Stimulated activated CD4-positive, alpha-beta T cell treated with anti-CD3 and anti-CD28 coated beads, TNF-alpha, amount 100 ng/mL, for 48 hours (primary cell): Measurements from ENCODE around the gene CNOT4.

Experiments
- DNase-seq, 3 donors: peaks; one replicate each; pipeline ENCODE4 v3.0.0-alpha.2; 2020; ENCODE audit warnings: low read depth in 3 of 3

The CNOT4 gene, protein sequence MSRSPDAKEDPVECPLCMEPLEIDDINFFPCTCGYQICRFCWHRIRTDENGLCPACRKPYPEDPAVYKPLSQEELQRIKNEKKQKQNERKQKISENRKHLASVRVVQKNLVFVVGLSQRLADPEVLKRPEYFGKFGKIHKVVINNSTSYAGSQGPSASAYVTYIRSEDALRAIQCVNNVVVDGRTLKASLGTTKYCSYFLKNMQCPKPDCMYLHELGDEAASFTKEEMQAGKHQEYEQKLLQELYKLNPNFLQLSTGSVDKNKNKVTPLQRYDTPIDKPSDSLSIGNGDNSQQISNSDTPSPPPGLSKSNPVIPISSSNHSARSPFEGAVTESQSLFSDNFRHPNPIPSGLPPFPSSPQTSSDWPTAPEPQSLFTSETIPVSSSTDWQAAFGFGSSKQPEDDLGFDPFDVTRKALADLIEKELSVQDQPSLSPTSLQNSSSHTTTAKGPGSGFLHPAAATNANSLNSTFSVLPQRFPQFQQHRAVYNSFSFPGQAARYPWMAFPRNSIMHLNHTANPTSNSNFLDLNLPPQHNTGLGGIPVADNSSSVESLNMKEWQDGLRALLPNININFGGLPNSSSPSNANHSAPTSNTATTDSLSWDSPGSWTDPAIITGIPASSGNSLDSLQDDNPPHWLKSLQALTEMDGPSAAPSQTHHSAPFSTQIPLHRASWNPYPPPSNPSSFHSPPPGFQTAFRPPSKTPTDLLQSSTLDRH

DNA sequence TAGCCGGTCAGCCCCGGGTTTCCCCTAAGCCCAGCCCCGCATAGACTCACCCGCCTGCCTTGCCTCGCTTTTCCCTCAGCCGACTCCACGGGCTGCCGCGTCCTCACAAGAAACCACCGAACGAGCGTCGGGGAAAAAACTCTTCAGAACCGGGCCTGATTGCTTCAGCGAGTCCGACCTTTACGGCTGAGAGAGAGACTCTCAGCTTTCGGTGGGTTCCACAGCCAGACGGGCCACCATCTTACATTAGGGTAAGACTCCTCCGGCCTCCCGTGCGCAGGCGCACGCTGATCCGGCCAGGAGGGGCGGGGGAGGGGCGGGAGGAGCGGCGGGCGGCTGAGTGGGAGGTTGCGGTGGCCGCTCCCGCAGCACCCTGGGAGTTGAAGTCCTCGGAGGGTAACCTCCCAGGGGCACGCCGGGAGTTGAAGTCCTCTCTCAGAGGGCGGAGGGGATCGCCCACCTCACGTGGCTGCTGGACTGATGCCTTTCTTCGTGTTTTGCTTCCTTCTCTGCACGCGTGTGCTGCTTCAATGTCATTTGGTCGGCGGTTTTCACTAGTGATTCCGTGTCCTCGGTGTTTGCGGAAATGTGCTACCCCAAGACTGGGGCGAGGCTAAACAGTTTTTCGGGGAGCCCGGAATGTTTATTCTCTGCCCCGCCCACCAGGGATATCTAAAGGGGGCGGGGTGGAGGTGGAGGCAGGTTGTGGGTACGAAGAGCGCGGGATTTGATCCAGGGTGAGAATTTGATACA lies at the start of gene CNOT4:
CNOT4 (minus strand) TSS at position 264 of the 753 bp plus-strand sequence. CDS start 71,771 bp downstream, outside the sequence.
- DNase-seq = peak; percentile 93 to 96 (median 95)

DNA sequence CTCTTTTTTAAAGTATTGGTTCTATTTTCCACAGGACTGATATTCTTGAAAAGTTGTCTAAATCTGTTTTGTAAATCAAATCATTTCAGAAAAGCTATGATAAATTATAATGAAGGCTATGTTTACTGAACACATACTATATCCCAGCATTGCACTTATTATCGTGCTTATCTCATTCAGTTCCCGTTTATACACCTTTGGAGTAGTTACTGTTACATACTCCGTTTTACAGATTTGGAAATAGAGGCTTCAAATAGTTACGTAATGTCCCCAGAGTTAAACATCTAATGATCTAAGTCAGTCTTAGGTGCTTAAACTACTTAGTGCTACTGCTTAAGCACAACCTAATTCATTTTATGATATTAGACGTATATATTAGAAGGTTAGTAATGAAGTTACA lies 49.0 kb upstream of the CNOT4 start:
- no peak for DNase-seq

DNA sequence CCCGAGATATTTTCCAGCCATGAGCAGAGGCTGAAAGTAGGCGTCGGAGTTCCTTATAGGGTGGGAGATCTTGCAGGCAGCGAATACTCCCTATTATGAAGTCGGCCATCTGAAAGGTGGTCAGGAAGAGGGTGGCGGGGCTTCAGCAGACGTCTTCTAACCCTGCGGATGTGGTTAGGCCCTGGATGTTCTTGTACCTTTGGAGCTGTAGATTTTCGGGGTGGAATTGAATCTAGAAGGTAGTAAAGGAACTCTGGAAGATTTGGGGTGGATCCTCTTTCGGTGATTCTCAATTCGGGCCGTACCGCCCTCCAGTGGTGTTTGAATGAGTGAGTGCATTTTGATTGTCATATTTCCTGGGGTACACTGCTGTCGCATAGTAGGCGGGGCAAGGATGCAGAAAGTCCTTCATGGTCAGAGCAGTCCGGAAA lies 48.5 kb upstream of the CNOT4 start:
- peak; percentile 27 to 51 (median 49) for DNase-seq

DNA sequence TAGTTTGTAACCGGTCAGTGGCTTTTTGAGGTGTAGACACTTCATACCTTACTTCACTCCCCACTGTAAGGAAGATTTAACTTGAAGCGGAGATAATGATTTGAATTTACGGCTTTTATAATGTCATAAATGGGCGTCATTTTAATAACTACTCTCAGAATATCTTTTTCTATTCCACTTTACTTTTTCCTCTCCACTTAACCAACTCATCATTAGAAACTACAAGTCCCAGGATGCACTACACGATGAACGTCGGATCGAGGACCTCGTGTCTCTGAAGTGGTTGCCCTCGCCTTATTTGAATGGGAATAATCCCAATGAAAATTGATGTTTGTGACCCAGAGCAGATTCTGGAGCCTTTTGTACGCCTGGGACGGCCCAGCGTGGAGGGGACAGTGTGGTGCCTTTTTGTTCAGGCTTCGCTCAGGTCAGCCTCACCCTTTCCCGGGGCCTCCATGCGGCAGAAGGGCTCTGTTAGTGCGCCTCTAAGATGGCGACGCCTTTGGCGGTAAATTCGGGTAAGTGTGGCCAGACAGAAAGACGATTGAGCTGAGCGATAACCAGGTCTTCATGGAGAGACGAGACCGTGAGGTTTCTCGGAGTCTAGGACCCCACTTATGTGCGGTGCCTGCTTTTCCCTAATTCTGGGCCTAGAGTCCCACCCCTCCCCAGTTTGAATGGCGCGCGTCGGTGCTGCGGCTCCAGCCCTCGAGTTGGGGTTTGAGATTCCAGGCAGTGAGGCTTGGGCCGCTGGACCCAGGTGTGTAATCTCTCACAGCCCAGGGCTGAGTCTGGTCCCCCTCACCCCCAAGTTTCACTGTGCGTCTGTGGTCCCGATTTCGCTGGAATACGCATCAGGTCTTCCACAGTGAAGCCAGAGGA lies 47.8 kb upstream of the CNOT4 start, which contains the start of gene NUP205:
NUP205 (plus strand) TSS at position 463 of the 882 bp plus-strand sequence; CDS start at position 491, 28 bp downstream.
- DNase-seq = peak; percentile 47 to 66 (median 50)

DNA sequence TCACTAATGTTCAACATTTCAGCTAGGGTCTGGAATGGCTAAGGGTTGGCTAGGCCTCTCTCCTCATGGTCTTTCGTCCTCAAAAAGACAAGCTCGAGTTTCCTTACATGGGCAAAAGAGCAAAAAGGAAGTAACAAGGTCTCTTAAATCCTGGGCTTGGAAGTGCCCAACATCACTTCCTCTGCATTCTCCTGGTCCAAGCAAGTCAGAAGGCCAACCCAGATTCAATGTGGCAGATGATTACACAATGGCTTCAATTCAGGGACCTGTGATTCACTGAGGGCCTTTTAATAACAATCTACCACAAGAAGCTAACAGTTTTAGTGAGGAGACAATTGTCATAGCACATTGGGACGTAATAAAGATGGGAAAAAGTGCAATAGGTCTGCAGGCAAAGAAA lies 43.4 kb upstream of the CNOT4 start:
- no peak for DNase-seq

DNA sequence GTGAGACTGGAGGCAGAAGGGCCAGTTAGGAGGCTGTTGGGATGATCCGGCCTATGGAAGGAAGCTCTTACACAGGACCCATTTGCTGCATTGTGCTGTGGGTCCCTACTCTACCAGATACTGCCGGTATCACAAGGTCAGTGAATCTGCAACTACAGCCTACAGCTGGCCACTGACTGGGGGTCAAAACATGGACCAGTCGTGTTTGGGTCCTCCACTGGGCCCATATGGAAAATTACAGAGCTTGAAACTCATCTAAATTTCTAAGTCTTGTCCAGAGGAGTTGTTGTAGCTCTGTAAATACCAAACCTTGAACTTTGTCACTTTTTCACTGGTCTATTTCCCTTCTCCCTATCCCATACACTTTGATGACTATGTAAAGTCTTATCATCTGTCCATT lies 42.2 kb upstream of the CNOT4 start:
- no peak for DNase-seq

DNA sequence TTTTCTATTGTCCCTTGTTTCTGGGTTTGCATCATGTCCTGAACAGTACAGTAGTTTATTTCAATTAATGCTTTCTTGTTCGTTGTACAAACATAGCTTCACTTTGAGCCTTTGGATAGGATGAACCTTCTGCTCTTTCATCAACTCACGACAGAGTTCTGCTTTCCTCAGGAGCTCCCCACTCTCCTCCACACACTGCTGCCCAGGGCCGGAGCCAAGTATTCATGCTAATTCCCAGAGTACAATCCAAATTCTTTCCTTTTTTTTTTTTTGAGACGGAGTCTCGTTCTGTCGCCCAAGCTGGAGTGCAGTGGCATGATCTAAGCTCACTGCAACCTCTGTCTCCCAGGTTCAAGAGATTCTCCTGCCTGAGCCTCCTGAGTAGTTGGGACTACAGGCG lies 40.3 kb upstream of the CNOT4 start:
- no peak for DNase-seq

DNA sequence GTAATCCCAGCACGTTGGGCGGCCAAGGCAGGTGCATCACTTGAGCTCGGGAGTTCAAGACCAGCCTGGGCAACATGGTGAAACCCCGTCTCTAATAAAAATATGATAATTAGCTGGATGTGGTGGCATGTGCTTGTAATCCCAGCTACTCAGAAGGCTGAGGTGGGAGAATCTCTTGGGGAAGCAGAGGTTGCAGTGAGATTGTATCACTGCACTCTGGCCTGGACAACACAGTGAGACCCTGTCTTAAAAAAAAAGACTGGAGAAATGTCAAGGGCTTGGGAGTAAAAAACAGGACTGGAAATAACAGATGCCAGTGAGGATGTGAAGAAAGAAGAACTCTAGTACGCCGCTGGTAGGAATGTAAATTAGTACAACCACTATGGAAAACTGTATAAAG lies 31.1 kb upstream of the CNOT4 start:
- DNase-seq = no peak

DNA sequence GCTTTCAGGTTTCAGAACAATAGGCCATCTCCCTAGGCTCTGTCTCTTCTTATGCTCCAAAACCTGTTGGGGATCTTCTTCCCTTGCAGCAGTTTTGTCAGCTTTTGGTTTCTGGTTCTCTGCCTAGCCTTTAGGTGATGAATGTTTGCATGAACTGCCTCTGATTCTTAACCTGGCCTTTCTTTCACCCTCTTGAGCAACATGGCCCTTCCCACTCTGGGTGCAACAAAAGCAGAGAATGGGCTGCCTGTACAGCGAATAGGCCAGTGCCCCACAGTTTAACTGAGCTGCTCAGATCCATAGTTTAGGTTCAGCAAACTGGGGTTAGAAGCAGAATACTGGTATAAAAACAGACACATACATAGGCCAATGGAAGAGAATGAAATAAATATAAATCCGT lies 29.7 kb upstream of the CNOT4 start:
- no peak for DNase-seq

DNA sequence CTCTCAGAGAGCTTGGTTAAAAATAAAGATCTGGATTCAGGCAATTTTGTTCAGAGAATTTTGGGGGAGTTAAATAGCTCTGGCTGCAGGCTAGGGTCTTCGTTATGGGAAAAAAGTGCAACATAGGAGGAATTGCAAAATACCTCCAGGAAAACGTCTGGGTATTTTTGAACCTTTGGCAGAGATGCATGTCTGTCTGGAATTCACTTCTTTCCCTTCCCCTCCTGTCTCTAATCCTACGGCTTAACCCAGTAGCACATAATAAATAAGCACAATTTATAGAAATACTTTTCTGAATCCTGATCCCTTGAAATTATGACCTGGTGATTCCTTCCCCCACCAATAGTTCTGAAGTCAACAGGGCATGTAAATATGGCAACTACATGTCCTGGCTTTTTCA lies 28.5 kb upstream of the CNOT4 start:
- no peak for DNase-seq

DNA sequence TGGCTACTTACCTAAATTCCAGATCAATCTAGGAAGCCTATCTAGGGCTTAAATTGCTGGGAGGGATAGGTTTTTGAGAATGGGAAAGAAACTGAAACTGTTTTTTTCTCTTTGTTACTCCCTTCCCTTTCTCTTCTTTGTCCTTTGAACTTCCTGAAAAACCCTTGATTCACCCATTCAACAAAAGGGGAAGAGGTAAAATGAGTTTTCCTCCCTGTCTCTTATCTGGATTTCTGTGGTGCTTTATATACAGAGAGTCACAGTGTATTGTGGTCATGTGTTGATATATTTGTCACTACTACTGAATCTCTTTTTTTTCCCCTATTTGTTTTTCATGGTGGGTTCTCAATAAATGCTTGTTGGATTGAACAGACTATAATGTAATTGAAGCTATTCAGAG lies 28.0 kb upstream of the CNOT4 start:
- DNase-seq = no peak

DNA sequence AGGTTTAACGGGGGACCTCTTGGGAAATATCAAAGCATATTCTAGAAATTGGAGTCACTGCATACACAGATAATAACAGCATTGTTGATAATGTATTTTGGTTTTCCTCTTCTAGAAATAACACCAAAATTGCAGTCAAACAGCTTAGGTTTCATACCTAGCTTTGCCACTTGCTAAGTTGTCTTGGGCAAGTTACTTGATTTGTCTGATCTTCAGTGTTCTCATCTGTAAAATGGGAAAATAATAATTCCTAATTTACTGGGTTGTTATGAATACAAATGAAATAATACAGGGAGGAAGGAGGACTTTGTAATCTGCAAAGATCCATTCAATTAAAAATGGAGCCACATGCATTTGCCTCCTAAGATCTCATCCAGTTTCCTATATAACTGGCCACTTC lies 27.6 kb upstream of the CNOT4 start:
- DNase-seq = no peak

DNA sequence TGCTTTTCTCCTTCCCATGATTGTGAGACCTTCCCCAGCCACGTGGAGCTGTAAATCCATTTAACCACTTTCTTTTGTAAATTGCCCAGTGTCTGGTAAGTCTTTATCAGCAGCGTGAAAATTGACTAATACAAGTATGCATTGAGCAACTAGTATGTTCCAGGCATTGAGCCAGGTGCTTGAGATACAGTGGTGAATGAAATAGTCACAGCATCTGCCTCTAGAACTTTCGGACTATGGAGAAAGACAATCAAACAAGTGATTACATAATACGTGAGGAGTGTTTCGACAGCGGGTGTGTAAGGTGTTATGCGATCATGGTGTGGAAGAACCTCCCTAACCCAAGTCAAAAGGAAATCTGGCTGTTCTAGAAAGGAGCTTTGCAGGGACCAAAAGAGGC lies 26.2 kb upstream of the CNOT4 start:
- DNase-seq = no peak

DNA sequence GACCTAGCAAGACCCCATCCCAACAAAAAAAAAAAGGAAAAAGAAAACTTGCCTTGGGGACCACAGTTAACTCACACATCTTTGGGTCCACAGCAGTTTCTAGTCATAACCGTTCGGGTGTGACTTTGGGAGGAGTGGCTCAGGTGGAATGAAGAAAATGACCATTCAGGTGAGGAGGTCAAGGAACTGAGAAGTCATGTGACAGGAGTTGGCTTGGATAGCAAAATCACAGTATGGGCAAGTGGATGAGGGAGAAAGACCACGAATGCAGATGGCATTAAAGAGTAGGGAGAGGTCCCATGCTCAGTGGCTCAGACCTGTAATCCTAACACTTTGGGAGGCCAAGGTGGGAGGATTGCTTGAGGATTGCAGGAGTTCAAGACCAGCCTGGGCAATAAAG lies 17.1 kb upstream of the CNOT4 start:
- DNase-seq = no peak

DNA sequence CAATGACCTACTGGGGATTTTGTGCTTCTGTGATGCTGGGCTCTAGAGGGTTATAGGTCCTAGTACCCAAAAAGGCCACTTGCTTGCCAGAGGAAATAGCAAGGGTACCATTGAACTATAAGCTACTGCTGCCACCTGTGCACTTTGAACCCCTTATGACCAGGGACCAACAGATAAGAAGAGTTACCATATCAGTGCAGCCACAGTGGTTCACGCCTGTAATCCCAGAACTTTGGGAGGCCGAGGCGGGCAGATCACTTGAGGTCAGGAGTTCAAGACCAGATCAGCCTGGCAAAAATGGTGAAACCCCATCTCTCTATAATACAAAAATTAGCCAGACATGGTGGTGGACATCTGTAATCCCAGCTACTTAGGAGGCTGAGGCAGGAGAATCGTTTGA lies 15.5 kb upstream of the CNOT4 start:
- no peak for DNase-seq

DNA sequence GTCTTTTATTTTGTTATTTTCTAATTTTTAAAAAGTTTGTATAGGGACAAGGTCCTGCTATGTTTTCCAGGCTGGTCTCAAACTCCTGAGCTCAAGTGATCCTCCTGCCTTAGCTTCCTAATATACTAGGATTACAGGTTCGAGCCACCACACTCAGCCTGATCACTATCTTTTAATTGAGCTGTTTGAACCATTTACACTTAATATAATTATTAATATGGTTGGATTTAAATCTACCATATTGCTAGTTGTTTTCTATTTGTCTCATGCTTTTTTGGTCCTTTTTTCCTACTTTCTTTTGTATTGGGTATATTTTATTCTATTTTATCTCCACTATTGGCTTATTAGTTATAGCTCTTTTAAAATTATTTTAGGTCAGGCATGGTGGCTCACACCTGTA lies 13.2 kb upstream of the CNOT4 start:
- DNase-seq = no peak

DNA sequence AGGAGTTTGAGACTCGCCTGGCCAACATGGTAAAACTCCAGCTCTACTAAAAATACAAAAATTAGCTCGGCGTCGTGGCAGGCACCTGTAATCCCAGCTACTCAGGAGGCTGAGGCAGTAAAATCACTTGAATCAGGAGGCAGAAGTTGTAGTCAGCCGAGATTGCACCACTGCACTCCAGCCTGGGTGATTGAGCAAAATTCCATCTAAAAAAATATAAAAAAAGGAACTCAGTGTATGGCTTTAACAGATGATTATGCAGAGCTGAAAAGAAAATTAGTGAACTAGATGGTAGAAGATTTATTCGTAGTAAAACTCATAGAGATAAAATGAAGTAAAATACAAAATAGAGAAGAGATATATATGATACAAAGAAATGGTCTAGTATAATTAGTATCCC lies 12.6 kb upstream of the CNOT4 start:
- no peak for DNase-seq

DNA sequence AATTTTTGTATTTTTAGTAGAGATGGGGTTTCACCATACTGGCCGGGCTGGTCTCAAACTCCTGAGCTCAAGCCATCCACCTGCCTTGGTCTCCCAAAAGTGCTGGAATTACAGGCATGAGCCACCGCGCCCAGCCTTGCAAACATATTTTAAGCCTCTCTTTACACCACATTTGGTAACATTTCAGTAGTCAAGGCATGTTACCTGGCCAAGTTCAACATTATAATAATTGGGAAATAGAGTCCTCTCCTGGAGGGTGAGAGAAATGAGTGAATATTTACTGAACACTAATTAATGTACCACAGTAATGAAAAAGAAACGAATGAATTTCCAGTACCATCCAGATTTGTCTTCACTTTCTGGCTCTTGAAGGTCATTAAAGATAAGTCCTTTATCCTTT lies 10.0 kb upstream of the CNOT4 start:
- DNase-seq = no peak

DNA sequence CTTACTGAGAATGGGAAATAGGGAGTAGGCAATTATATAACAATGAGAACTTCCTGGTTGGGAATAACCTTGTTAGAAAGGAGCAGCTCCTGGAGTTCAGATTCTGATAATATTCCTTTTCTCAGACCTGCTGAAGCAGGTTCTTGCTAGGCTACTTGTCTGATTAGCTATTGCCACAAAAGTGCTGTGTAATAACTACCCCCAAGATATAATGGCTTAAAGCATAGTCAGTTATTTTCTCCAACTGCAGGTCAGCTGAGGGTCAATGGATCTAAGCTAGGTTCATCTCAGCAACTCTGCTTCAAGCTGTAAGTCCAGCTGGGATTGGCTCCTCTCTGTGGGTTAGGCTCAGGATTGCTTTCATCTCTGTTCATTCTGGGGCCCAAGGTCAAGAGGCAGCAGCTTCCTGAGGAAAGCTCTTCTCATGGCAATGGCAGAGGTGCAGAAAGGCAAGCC lies 9.4 kb upstream of the CNOT4 start:
- DNase-seq = no peak

DNA sequence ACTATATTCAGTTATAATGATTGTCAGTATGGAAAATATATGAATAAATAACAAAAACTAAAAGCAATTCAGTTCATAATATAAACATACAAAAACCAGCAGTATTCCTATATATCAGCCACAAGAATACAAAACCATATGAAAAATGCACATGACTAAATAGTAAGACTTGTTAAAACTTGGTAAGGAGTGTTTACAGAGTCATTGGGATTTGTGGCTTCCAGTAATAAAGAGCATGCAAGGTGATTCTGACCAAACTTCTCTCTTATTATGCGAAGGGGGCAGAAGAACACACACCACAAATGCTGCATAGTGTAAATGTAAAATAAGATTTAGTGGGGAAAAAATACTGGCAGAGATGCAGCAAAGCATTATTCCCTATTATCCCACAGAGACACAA lies 8.8 kb upstream of the CNOT4 start:
- no peak for DNase-seq

DNA sequence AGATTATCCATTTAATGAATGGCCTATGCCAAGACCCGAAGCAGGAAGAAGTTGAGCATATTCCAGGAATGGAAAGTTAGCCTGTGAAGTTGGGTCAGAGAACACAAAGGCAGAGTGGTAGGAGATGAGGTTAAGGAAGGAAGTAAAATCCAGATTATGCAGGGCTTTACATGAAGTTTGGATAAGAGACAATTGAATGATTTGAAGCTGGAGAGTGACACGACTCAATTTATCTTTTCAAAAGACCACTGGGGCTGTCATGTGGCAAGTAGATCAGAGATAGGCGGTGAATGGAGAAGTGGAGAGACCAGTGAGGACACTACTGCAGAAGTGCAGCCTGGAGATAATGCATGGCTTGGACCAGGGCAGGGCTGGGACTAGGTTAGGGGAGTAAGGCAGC lies 7.2 kb upstream of the CNOT4 start:
- DNase-seq = no peak
